HG03139 (cell line): Measurements from ENCODE around the gene SPTB.

ENCODE experiments used
- ATAC-seq: cut with Tn5 transposase; IDR thresholded peaks from one replicate; pipeline ENCODE4 v1.9.1; 2021; ENCODE audit not compliant: unreplicated experiment

The SPTB gene

DNA sequence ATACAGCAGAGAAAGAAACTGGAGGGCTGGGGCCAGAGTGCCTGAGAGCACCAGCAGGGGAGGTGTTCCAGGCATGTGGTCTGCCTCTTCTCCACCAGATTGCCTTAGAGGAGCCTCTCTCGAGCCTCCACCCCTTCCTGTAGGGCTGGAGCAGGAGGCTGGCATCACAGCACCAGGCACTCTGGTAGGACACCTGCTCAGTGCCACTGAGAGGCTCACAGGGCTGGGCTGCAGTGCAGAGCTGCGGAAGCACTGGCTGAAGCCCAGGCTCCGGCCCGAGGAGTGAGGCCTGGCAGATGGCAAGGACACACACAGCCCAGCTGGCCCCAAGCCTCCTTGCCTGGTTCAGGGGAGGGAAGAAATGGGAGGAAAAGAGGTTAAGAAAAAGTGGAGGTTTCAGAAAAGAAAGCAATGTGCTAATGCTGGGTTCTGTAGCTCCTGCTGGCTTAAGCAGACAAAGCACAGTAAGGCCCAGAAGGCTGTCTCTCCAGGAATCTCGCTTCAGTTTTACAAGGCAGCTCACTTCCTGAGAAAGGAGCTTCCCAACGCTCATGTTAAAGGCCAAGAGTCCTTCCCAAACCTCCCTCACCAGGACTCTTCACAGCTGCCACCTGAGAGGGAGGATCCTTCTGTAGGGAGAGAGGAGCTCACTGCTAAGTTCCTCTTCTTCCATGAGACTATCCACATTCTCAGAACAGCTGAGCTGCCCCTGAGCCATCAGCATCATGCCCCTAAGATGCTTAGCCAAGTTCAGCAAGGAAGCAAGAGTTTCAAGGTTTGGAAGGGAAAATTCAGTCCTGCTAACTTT, 23.8 kb downstream of the SPTB start:
- ATAC-seq, result no peak

GRCh38 chr14:64850369-64851137, 29.2 kb downstream of the SPTB start:
- no peak for ATAC-seq

GRCh38 chr14:64849940-64850339, 29.8 kb downstream of the SPTB start:
- ATAC-seq, result no peak

- ATAC-seq, result no peak
Observed at GRCh38 chr14:64848239-64848638, 31.5 kb downstream of the SPTB start.

- ATAC-seq, result no peak
Observed at GRCh38 chr14:64846319-64846718, 33.4 kb downstream of the SPTB start.

DNA sequence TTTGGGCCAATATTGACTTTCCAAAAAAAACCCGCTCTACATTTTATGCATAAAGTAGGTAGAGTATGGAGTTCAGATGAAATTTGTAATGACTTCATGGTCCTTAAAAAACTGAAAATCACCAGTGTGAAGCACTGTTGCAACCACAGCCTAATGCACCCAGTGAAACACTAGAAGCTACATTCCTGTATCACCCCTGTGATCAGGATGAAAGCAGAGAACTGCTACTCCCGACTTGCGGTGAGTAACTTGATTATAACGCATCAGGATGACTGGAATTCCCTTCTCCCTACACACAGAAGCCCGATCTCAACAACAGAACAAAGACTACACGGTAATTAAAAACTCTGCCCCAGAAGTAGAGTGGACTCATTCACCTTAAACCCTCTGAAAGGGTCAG, 33.8 kb downstream of the SPTB start:
- ATAC-seq, result no peak

GRCh38 chr14:64844969-64845536, 34.7 kb downstream of the SPTB start:
- ATAC-seq, result no peak

- ATAC-seq, result no peak
Observed at GRCh38 chr14:64844272-64844671, 35.4 kb downstream of the SPTB start.

GRCh38 chr14:64843548-64843947, 36.2 kb downstream of the SPTB start:
- ATAC-seq, result no peak

GRCh38 chr14:64841772-64842750, 37.6 kb downstream of the SPTB start:
- no peak for ATAC-seq

DNA sequence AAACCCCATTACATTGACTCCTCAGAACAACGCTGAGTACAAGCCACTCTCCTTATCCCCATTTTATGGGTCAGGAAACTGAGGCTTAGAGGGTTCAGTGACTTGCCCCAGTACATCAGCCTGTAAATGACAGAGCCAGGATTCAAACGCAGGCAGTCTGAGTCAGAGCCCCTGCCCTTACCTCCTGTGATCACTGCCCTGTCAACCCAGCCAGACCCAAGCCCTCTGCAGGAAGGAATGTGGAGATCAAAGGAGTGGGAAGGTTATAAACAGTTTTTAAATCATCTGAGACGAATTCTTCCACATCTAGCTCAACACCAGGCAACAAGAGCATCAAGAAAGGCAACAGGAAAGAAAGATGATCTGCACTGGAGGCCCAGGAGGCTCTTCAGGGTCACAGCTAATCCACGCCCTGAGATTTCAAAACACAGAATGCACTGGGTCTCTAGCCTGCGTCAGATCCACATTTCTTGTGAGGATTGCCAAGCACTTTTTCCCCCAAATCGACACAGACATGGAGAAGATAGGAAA, 38.5 kb downstream of the SPTB start:
- no peak for ATAC-seq

DNA sequence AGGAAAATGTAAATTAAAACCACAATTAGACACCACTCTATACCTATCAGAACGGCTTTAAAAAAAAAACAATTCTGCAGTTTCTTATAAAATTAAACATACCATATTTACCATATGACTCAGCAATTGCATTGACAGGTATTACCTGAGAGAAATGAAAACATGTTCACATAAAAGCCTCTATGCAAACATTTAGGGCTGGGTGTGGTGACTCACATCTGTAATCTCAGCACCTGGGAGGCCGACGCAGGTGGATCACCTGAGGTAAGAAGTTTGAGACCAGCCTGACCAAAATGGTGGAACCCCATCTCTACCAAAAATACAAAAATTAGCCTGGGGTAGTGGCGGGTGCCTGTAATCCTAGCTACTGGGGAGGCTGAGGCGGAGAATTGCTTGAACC, 41.1 kb downstream of the SPTB start:
- ATAC-seq, result no peak

- no peak for ATAC-seq
Observed at GRCh38 chr14:64835431-64835830, 44.3 kb downstream of the SPTB start.

- ATAC-seq, result no peak
Observed at GRCh38 chr14:64834965-64835364, 44.7 kb downstream of the SPTB start.

DNA sequence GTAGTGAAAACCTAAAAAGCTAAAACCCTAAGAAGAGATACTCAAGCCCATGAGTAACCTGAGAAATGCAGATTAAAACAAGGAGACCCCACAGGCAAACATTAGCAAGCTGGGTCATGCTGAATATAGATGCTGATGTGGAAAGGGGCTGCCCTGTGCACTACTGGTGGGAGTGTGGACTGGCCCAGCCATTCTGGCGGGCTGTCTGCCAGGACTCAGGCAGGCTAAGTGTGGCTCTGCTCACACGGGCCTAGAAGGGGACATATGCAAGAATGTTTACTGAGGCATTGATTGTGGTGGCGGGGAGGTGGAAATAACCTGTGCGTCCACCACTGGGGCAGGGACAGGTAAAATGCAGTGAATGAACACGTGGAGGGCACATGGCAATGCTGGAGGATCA, 48.3 kb downstream of the SPTB start:
- ATAC-seq, result no peak

DNA sequence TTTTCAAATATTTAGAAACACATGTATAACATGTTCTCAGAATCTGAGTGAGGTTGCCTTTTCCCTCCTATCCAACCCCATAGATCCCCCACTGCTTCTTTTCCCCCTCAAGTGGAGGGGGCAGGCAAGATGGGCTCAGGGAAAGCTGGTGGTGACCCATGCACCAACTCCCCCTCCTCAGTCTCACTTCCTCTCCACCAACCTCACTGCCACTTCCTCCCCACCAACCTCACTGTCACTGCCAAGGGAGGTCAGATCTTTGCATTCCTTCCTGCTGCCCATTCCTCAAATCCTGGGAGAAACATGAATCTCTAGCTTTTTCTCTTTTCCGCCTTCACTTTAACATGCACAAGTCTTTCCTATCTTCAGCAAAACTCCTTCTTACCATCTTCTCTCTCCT, 48.7 kb downstream of the SPTB start:
- no peak for ATAC-seq

GRCh38 chr14:64828071-64828470, 51.6 kb downstream of the SPTB start:
- ATAC-seq, result no peak

DNA sequence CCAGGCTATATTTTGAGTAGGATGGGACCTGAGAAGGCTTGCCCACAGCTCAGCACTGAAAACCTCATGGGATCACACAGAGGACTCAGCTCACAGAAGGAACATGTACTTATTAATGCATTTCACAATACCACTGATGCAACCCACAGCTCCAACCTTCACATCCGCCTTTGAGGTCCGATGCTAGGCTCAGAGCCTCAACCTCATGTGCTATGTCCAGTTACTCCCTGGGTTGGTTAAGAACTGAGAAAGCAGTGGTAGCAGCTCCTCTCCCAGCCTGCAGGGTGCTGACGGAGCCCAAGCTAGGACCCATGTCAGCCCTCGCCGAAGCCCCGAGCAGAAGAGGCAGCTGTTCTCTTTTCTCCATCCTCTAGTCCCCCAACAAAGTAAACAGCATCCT, 52.9 kb downstream of the SPTB start:
- no peak for ATAC-seq

GRCh38 chr14:64826333-64826732, 53.4 kb downstream of the SPTB start:
- no peak for ATAC-seq

- no peak for ATAC-seq
Observed at GRCh38 chr14:64825509-64825908, 54.2 kb downstream of the SPTB start.

DNA sequence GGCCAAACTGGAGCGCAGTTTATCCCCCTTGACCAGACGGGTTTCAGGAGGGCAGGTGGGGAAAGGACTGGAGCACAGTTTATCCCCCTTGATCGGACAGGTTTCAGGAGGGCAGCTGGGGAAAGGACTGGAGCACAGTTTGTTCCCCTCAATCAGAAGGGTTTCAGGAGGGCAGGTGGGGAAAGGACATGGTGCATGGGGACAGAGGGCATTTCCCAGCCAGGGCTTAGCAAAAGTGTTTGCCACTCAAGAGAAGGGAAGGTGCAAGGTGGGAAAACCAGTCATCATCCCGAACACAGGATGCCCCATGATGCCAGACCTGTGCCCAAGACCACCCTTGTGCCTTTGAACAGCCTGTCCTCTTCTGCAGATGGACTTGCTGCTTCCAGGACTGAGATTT, 54.7 kb downstream of the SPTB start:
- ATAC-seq, result no peak
